Body of pancreas (tissue), 4 donors: Measurements from ENCODE around the gene RIMKLB.

Experiments
- POLR2A ChIP-seq, 3 donors: fragments of 450-650 bp; IDR thresholded peaks; one replicate each; pipeline ENCODE4 v1.6.1; 2016; ENCODE audit warnings: antibody characterized with exemption in 3 of 3, mild to moderate bottlenecking in 2 of 3
- TF ChIP-seq, protein P1 (sequence below), 7 experiments: fragments of 450-650 bp in 4 of 7; fragments of 200-600 bp in 3 of 7; sonication (generic) in 3 of 7; IDR thresholded peaks; one replicate each; pipeline ENCODE4 v1.5.1; 2016 to 2019; ENCODE audit warnings: antibody characterized with exemption in 7 of 7

- TF ChIP-seq, protein P1, sequence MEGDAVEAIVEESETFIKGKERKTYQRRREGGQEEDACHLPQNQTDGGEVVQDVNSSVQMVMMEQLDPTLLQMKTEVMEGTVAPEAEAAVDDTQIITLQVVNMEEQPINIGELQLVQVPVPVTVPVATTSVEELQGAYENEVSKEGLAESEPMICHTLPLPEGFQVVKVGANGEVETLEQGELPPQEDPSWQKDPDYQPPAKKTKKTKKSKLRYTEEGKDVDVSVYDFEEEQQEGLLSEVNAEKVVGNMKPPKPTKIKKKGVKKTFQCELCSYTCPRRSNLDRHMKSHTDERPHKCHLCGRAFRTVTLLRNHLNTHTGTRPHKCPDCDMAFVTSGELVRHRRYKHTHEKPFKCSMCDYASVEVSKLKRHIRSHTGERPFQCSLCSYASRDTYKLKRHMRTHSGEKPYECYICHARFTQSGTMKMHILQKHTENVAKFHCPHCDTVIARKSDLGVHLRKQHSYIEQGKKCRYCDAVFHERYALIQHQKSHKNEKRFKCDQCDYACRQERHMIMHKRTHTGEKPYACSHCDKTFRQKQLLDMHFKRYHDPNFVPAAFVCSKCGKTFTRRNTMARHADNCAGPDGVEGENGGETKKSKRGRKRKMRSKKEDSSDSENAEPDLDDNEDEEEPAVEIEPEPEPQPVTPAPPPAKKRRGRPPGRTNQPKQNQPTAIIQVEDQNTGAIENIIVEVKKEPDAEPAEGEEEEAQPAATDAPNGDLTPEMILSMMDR (IDR thresholded peaks at IDR 0.05): no peak
- TF ChIP-seq POLR2A (IDR thresholded peaks at IDR 0.05): no peak
Observed at GRCh38 chr12:8821591-8821990, 123.8 kb downstream of the RIMKLB start.
